ENCODE results near the gene ARF4.

DNA sequence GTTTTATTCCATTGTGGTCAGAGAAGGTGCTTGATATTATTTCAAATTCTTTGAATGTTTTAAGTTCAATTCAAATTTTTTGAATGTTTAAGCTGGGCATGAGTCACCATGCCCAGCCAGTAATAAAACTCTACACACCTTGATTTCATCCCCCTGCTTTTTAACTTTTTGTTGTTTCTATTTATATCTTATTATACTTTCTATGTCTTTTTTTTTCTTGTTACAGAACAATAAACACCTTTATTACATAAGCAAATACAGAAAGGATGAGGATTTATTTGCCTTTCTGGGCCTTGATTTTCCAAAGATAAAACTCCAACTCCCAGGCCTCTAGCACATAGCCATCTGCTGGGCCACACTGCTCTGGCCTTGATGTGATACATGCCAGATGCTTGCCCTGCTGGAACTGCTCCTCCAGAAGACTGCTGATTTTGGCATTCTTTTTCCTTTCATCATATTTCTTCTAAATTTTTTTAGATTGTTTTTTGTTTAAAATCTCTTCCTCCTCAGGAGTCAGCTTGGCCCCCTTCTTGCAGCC, 67.0 kb downstream of the ARF4 start:
- TF ChIP-seq, protein P1, sequence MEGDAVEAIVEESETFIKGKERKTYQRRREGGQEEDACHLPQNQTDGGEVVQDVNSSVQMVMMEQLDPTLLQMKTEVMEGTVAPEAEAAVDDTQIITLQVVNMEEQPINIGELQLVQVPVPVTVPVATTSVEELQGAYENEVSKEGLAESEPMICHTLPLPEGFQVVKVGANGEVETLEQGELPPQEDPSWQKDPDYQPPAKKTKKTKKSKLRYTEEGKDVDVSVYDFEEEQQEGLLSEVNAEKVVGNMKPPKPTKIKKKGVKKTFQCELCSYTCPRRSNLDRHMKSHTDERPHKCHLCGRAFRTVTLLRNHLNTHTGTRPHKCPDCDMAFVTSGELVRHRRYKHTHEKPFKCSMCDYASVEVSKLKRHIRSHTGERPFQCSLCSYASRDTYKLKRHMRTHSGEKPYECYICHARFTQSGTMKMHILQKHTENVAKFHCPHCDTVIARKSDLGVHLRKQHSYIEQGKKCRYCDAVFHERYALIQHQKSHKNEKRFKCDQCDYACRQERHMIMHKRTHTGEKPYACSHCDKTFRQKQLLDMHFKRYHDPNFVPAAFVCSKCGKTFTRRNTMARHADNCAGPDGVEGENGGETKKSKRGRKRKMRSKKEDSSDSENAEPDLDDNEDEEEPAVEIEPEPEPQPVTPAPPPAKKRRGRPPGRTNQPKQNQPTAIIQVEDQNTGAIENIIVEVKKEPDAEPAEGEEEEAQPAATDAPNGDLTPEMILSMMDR (IDR thresholded peaks at IDR 0.05 in 2 of 3, conservative IDR thresholded peaks at IDR 0.05 in 1 of 3; ENCODE audit: control insufficient read depth in 2 of 3, extremely low read depth in 1 of 3, insufficient read depth in 1 of 3, low read depth in 3 of 3, low read length in 3 of 3), result no peak
- no peak for TF ChIP-seq HDAC6 (IDR thresholded peaks at IDR 0.05; ENCODE audit: unreplicated experiment)
- no peak for TF ChIP-seq SREBF1 (IDR thresholded peaks at IDR 0.05; ENCODE audit: low read length)
- TF ChIP-seq RB1 (IDR thresholded peaks at IDR 0.05; ENCODE audit: borderline replicate concordance), result no peak
- no peak for TF ChIP-seq CEBPB (IDR thresholded peaks at IDR 0.05; ENCODE audit: borderline replicate concordance in 1 of 2, low read depth in 2 of 2, low read length in 2 of 2)
- no peak for TF ChIP-seq NR2C2 (IDR thresholded peaks at IDR 0.05; ENCODE audit: borderline replicate concordance, control insufficient read depth, insufficient read length, low read depth)
- TF ChIP-seq SMAD1 (IDR thresholded peaks at IDR 0.05; ENCODE audit: low read depth, partially characterized antibody), result no peak
- TF ChIP-seq, protein P2, sequence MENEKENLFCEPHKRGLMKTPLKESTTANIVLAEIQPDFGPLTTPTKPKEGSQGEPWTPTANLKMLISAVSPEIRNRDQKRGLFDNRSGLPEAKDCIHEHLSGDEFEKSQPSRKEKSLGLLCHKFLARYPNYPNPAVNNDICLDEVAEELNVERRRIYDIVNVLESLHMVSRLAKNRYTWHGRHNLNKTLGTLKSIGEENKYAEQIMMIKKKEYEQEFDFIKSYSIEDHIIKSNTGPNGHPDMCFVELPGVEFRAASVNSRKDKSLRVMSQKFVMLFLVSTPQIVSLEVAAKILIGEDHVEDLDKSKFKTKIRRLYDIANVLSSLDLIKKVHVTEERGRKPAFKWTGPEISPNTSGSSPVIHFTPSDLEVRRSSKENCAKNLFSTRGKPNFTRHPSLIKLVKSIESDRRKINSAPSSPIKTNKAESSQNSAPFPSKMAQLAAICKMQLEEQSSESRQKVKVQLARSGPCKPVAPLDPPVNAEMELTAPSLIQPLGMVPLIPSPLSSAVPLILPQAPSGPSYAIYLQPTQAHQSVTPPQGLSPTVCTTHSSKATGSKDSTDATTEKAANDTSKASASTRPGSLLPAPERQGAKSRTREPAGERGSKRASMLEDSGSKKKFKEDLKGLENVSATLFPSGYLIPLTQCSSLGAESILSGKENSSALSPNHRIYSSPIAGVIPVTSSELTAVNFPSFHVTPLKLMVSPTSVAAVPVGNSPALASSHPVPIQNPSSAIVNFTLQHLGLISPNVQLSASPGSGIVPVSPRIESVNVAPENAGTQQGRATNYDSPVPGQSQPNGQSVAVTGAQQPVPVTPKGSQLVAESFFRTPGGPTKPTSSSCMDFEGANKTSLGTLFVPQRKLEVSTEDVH (IDR thresholded peaks at IDR 0.05; ENCODE audit: low read depth, partially characterized antibody), result no peak
- TF ChIP-seq EZH2 (IDR thresholded peaks at IDR 0.05; ENCODE audit: borderline replicate concordance, control insufficient read depth, low read depth, low read length), result no peak
